HG03025 (cell line): Measurements from ENCODE around the gene ZBTB38.

ENCODE experiments used
- ATAC-seq: cut with Tn5 transposase; IDR thresholded peaks from one replicate; pipeline ENCODE4 v1.9.1; 2021; ENCODE audit warnings: mild to moderate bottlenecking, moderate library complexity; ENCODE audit not compliant: unreplicated experiment, low FRiP score

Gene ZBTB38

GRCh38 chr3:141384157-141384556 is 15.9 kb downstream of the ZBTB38 start:
- no peak for ATAC-seq

- ATAC-seq, result no peak
Measured at GRCh38 chr3:141384575-141384974, 16.3 kb downstream of the ZBTB38 start.

GRCh38 chr3:141385406-141386125 is 17.3 kb downstream of the ZBTB38 start:
- ATAC-seq, result no peak

- no peak for ATAC-seq
Measured at GRCh38 chr3:141386126-141386488, 17.8 kb downstream of the ZBTB38 start.

- ATAC-seq, result no peak
Measured at GRCh38 chr3:141386611-141387111, 18.4 kb downstream of the ZBTB38 start.

- no peak for ATAC-seq
Measured at GRCh38 chr3:141387516-141387915, 19.2 kb downstream of the ZBTB38 start.

GRCh38 chr3:141388395-141388794 is 20.1 kb downstream of the ZBTB38 start:
- ATAC-seq, result no peak

GRCh38 chr3:141388823-141389621 is 20.7 kb downstream of the ZBTB38 start:
- no peak for ATAC-seq

- no peak for ATAC-seq
Measured at GRCh38 chr3:141389703-141390102, 21.4 kb downstream of the ZBTB38 start.

GRCh38 chr3:141390747-141391146 is 22.4 kb downstream of the ZBTB38 start:
- ATAC-seq, result no peak

- no peak for ATAC-seq
Measured at GRCh38 chr3:141391298-141391990, 23.1 kb downstream of the ZBTB38 start.

GRCh38 chr3:141391991-141392316 is 23.6 kb downstream of the ZBTB38 start:
- ATAC-seq, result no peak

GRCh38 chr3:141392416-141392815 is 24.1 kb downstream of the ZBTB38 start:
- ATAC-seq, result no peak

GRCh38 chr3:141392897-141393734 is 24.8 kb downstream of the ZBTB38 start:
- ATAC-seq, result no peak

GRCh38 chr3:141393735-141394076 is 25.4 kb downstream of the ZBTB38 start:
- no peak for ATAC-seq

- no peak for ATAC-seq
Measured at GRCh38 chr3:141394560-141394959, 26.3 kb downstream of the ZBTB38 start.

GRCh38 chr3:141395005-141395589 is 26.8 kb downstream of the ZBTB38 start:
- no peak for ATAC-seq

GRCh38 chr3:141397996-141398395 is 29.7 kb downstream of the ZBTB38 start:
- no peak for ATAC-seq

- no peak for ATAC-seq
Measured at GRCh38 chr3:141399200-141399599, 30.9 kb downstream of the ZBTB38 start.
